H1 (cell line): Measurements from ENCODE around the gene ENPP1. TPM values are rescaled to one million over a fixed set of nuclear protein-coding genes. Genes with fewer than 3 reads are reported as not detected.

ENCODE experiments used
- CTCF ChIA-PET: fragments of 300-600 bp; sonication (Branson Sonifier 250); formaldehyde crosslinking; loops from one replicate; lab custom pipeline; 2021; ENCODE audit not compliant: partially characterized antibody; lab: Charles Lee
- POLR2A ChIA-PET: fragments of 300-600 bp; sonication (Branson Sonifier 250); formaldehyde crosslinking; loops from one replicate; lab custom pipeline; 2021; ENCODE audit warnings: inconsistent platforms; ENCODE audit not compliant: partially characterized antibody; lab: Charles Lee
- DNase-seq, 2 experiments: peaks; one replicate each; pipeline versions ENCODE4 v3.0.0 to v3.0.0-alpha.2; 2010 to 2022; ENCODE audit warnings: low spot score in 2 of 2, low read depth in 1 of 2, mixed read lengths in 1 of 2
- FAIRE-seq: peaks from 2 replicates; lab custom pipeline; 2011; peaks lifted over from hg19 to GRCh38; lab: Jason Lieb, UNC
- H2AFZ ChIP-seq: 2 replicates; pipeline ENCODE4 v1.8.1; 2012; ENCODE audit warnings: low read length, inconsistent platforms
- H2AK5ac ChIP-seq: 2 replicates; pipeline ENCODE4 v1.6.1; 2013; ENCODE audit warnings: low read depth, low read length
- H2BK120ac ChIP-seq: replicated peaks from 2 replicates; pipeline ENCODE3; 2013; ENCODE audit warnings: low read depth, low read length, inconsistent platforms
- H2BK12ac ChIP-seq: 2 replicates; pipeline ENCODE4 v1.6.1; 2013; ENCODE audit warnings: low read depth, low read length
- H2BK15ac ChIP-seq: 2 replicates; pipeline ENCODE4 v1.6.1; 2013; ENCODE audit warnings: low read length
- H2BK20ac ChIP-seq: 2 replicates; pipeline ENCODE4 v1.6.1; 2013; ENCODE audit warnings: low read length
- H2BK5ac ChIP-seq: 2 replicates; pipeline ENCODE4 v1.6.1; 2013; ENCODE audit warnings: low read depth, low read length
- H3K14ac ChIP-seq: 2 replicates; pipeline ENCODE4 v1.6.1; 2013; ENCODE audit warnings: inconsistent platforms; ENCODE audit not compliant: insufficient read length
- H3K18ac ChIP-seq: 2 replicates; pipeline ENCODE4 v1.6.1; 2013; ENCODE audit warnings: low read length; ENCODE audit errors: extremely low read depth
- H3K23ac ChIP-seq: 2 replicates; pipeline ENCODE4 v1.6.1; 2013; ENCODE audit warnings: inconsistent platforms; ENCODE audit not compliant: insufficient read length
- H3K23me2 ChIP-seq: 2 replicates; pipeline ENCODE4 v1.6.1; 2013; ENCODE audit warnings: low read depth, low read length
- H3K27ac ChIP-seq: 2 replicates; pipeline ENCODE4 v1.6.1; 2011; ENCODE audit warnings: low read depth, low read length, inconsistent platforms
- H3K27me3 ChIP-seq, 4 experiments: replicated peaks in 1 of 4; 1 replicate in 1 of 4; 2 replicates in 3 of 4; pipeline versions ENCODE4 v1.6.1 to v1.8.1; 2011 to 2013; ENCODE audit warnings: low read length in 3 of 4, mild to moderate bottlenecking in 3 of 4, inconsistent platforms in 2 of 4, mixed read lengths in 2 of 4, moderate library complexity in 1 of 4; ENCODE audit not compliant: control insufficient read depth in 3 of 4, insufficient read depth in 3 of 4; ENCODE audit errors: extremely low read depth in 1 of 4
- H3K36me3 ChIP-seq, 4 experiments: 2 replicates each; pipeline versions ENCODE4 v1.6.1 to v1.8.1; 2011 to 2013; ENCODE audit warnings: mild to moderate bottlenecking in 4 of 4, low read length in 3 of 4, moderate library complexity in 2 of 4, control low read depth in 1 of 4, inconsistent platforms in 1 of 4; ENCODE audit not compliant: insufficient read depth in 4 of 4, control insufficient read depth in 2 of 4
- H3K4ac ChIP-seq: replicated peaks from 2 replicates; pipeline ENCODE3; 2013; ENCODE audit warnings: low read length, low read depth, mixed read lengths, inconsistent platforms; ENCODE audit not compliant: insufficient read length
- H3K4me1 ChIP-seq, 4 experiments: replicated peaks in 1 of 4; 1 replicate in 1 of 4; 2 replicates in 3 of 4; pipeline versions ENCODE4 v1.6.1 to v1.8.1; 2011 to 2013; ENCODE audit warnings: low read length in 3 of 4, inconsistent platforms in 2 of 4, mixed read lengths in 1 of 4; ENCODE audit not compliant: insufficient read depth in 4 of 4, control insufficient read depth in 3 of 4
- H3K4me2 ChIP-seq, 2 experiments: 2 replicates each; pipeline versions ENCODE4 v1.6.1 to v1.8.1; 2011 to 2013; ENCODE audit warnings: low read depth in 2 of 2, low read length in 2 of 2, control low read depth in 1 of 2, inconsistent platforms in 1 of 2, mild to moderate bottlenecking in 1 of 2; ENCODE audit not compliant: insufficient read depth in 1 of 2
- H3K4me3 ChIP-seq, 4 experiments: fragments of 200-600, 300-600 bp in 1 of 4; sonication (generic), shearing (Covaris generic), sonication (Bioruptor Twin) in 1 of 4; 2 replicates each; pipeline versions ENCODE4 v1.5.1 to v1.8.1; 2011 to 2016; ENCODE audit warnings: low read length in 4 of 4, low read depth in 3 of 4, control low read depth in 2 of 4, inconsistent platforms in 2 of 4, mild to moderate bottlenecking in 2 of 4, mixed read lengths in 1 of 4, moderate library complexity in 1 of 4; ENCODE audit not compliant: insufficient read depth in 2 of 4; ENCODE audit errors: extremely low read depth in 1 of 4
- H3K56ac ChIP-seq: replicated peaks from 2 replicates; pipeline ENCODE3; 2013; ENCODE audit warnings: low read depth, mild to moderate bottlenecking, mixed read lengths, low read length, inconsistent platforms; ENCODE audit not compliant: insufficient read length
- H3K79me1 ChIP-seq: 2 replicates; pipeline ENCODE4 v1.6.1; 2013; ENCODE audit warnings: low read depth, low read length, control low read depth
- H3K79me2 ChIP-seq, 2 experiments: 2 replicates each; pipeline versions ENCODE4 v1.6.1 to v1.8.1; 2012 to 2013; ENCODE audit warnings: low read length in 2 of 2, mild to moderate bottlenecking in 2 of 2, inconsistent platforms in 1 of 2; ENCODE audit not compliant: insufficient read depth in 2 of 2, control insufficient read depth in 1 of 2
- H3K9ac ChIP-seq, 4 experiments: replicated peaks in 1 of 4; 1 replicate in 1 of 4; 2 replicates in 3 of 4; pipeline versions ENCODE4 v1.6.1 to v1.8.1; 2011 to 2013; ENCODE audit warnings: low read depth in 3 of 4, low read length in 3 of 4, control low read depth in 2 of 4, mild to moderate bottlenecking in 2 of 4, moderate library complexity in 2 of 4, inconsistent platforms in 1 of 4; ENCODE audit errors: extremely low read depth in 1 of 4
- H3K9me3 ChIP-seq, 2 experiments: 2 replicates each; pipeline versions ENCODE4 v1.6.1 to v1.8.1; 2012 to 2013; ENCODE audit warnings: mild to moderate bottlenecking in 2 of 2, moderate library complexity in 2 of 2, control low read depth in 1 of 2, inconsistent platforms in 1 of 2, low read depth in 1 of 2, low read length in 1 of 2, mixed read lengths in 1 of 2; ENCODE audit not compliant: insufficient read depth in 2 of 2
- H4K20me1 ChIP-seq, 2 experiments: replicated peaks in 1 of 2; 2 replicates each; pipeline versions ENCODE3 to v1.8.1; 2011 to 2013; ENCODE audit warnings: inconsistent platforms in 2 of 2, low read length in 2 of 2, mild to moderate bottlenecking in 1 of 2; ENCODE audit not compliant: insufficient read depth in 2 of 2, control insufficient read depth in 1 of 2
- H4K5ac ChIP-seq: 2 replicates; pipeline ENCODE4 v1.6.1; 2013; ENCODE audit warnings: low read length, low read depth, mixed read lengths, inconsistent platforms; ENCODE audit not compliant: insufficient read length
- H4K8ac ChIP-seq: 2 replicates; pipeline ENCODE4 v1.8.0; 2013; ENCODE audit warnings: mild to moderate bottlenecking, moderate library complexity, low read length, inconsistent platforms; ENCODE audit not compliant: insufficient read depth; ENCODE audit errors: extremely low read depth
- H4K91ac ChIP-seq: replicated peaks from 2 replicates; pipeline ENCODE3; 2013; ENCODE audit warnings: low read length, mixed read lengths, inconsistent platforms; ENCODE audit not compliant: insufficient read length
- GABPA ChIP-seq: IDR thresholded peaks from 2 replicates; pipeline ENCODE4 v1.6.1; 2011; ENCODE audit warnings: mild to moderate bottlenecking, low read length, moderate library complexity, borderline replicate concordance; ENCODE audit not compliant: insufficient read depth
- WGBS, 2 experiments: shearing (Covaris generic) in 1 of 2; methylation state at CpG; one replicate each; pipeline versions ENCODE4 v1.1.6 to v1.1.7; 2013 to 2015; ENCODE audit warnings: low lambda C conversion rate in 2 of 2, mixed read lengths in 2 of 2, inconsistent platforms in 1 of 2, low coverage in 1 of 2, missing lambda C conversion rate in 1 of 2; ENCODE audit not compliant: insufficient replicate concordance in 2 of 2, insufficient coverage in 1 of 2, insufficient read length in 1 of 2; ENCODE audit errors: extremely low coverage in 1 of 2, missing lambda C conversion rate in 1 of 2; 5-methylcytosine and 5-hydroxymethylcytosine counted together
- polyA plus RNA-seq, 7 experiments: library from polyadenylated mRNA; depleted of rRNA in 3 of 7; stranded (reverse) in 5 of 7; unstranded in 2 of 7; fragments of >200 nt in 5 of 7; fragments of 200-250 nt in 2 of 7; gene quantifications; 1 replicate in 5 of 7; 2 replicates in 1 of 7; 4 replicates in 1 of 7; pipeline versions ENCODE4 v1.2.1 to v1.2.3, GENCODE V29; 2011 to 2013; ENCODE audit warnings: missing spikeins in 2 of 7, mixed read lengths in 2 of 7
- total RNA-seq: library from RNA; stranded (reverse); fragmentation: NEBNext Ultra II Directional; extraction: Animal tissue kit (Norgen Biotek cat#: 25700); gene quantifications from 2 replicates; pipeline ENCODE4 v1.2.1, GENCODE V29; 2021

ENPP1 gene
- total and polyA plus RNA-seq, 2 of the 8 experiments (the other 6 are each of a cell fraction or from before 2014, with no cell fraction given) = 10.1 to 39.1 TPM

DNA sequence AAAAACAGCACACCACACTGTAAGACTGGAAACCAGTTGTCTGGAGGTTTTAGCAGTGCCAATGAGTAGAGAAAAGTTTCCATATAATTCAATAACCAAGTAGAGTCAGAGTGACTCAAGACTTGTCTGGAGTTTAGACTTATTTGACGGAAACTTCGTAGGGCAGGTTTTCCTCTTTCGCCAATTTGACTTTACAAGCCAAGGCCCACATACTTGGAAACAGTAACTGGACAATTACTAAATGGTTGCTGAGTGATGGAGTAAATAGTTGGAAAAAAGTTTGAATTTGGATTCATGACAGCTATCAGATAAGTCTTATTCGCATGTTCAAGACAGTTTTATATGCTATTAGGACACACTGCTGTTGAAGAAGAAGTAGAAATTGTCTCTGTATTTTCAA is 48.9 kb upstream of the ENPP1 start:
- H3K4me2 ChIP-seq = no peak overlapping the region
- WGBS, 2 experiments = 95% methylated on average over 4 of the region's 4 CpGs; no CpG with 5 or more reads in 1 of the 2 experiments
- no peaks in the 10 kb centered on the region for H3K9me3 ChIP-seq

More for the DNA sequence above, 48.9 kb upstream of the ENPP1 start:
- POLR2A ChIA-PET = no interaction called here
- TF ChIP-seq GABPA = no peak
- TF ChIP-seq, all 59 proteins: peak for 0
- no peak overlapping the region for H3K56ac ChIP-seq
- DNase-seq (no peak), FAIRE-seq (no peak)
- H2BK5ac ChIP-seq = no peak overlapping the region
- H2BK20ac ChIP-seq = no peak overlapping the region
- H3K14ac ChIP-seq = no peak overlapping the region
- H4K8ac ChIP-seq = no peak overlapping the region
- H3K36me3 ChIP-seq = no peaks in the 10 kb centered on the region; a peak in 1 of 8 replicates
- H3K27me3 ChIP-seq = no peaks in the 10 kb centered on the region
- CTCF ChIA-PET = no interaction called here
- H3K79me1 ChIP-seq = no peaks in the 10 kb centered on the region
- no peak overlapping the region for H4K91ac ChIP-seq
- H3K18ac ChIP-seq = no peak overlapping the region
- no peak overlapping the region for H3K27ac ChIP-seq
- H3K23me2 ChIP-seq = no peaks in the 10 kb centered on the region
- no peak overlapping the region for H2AK5ac ChIP-seq
- no peaks in the 10 kb centered on the region for H3K4me1 ChIP-seq
- no peak overlapping the region for H3K4ac ChIP-seq
- no peak overlapping the region for H2BK12ac ChIP-seq
- no peaks in the 10 kb centered on the region for H3K79me2 ChIP-seq
- H3K4me3 ChIP-seq = no peak overlapping the region
- H3K23ac ChIP-seq = no peak overlapping the region
- H2BK120ac ChIP-seq = no peak overlapping the region
- H2BK15ac ChIP-seq = no peak overlapping the region
- no peaks in the 10 kb centered on the region for H4K20me1 ChIP-seq
- no peak overlapping the region for H4K5ac ChIP-seq
- no peak overlapping the region for H3K9ac ChIP-seq
- no peak overlapping the region for H2AFZ ChIP-seq
